Stromal cell of bone marrow (primary cell): ENCODE data around the gene LIFR.
"Not testable (repeated sequence)": the region's sequence is repeated elsewhere in the genome, so short reads cannot be mapped to it uniquely, and the experiment has no call there.

Experiments used
- DNase-seq: peaks from one replicate; pipeline ENCODE4 v3.0.0-alpha.2; 2012; ENCODE audit warnings: low read depth

Gene LIFR

DNA sequence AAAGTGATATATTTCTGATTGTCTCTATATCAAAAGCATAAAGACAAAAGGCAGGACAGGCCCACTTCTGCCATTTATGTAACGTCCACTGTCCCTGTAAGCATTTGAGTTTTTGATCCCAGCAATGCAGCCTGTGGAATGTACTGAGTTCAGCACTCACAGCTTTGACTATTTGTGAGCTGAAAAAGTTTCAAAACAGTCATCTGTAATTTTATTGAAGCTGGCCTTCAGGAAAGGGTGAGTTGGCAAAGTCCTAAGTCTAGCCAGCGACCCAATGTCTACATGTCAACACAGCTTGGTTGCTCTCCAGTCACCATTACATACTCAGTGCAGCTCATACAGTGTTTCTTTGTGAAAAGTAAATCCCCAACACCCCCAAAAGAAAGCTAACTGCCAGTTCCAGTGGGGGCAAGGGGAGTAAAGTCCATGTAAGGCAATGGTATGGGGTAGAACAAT lies 9.7 kb downstream of the LIFR start:
- DNase-seq: peak; percentile 19

DNA sequence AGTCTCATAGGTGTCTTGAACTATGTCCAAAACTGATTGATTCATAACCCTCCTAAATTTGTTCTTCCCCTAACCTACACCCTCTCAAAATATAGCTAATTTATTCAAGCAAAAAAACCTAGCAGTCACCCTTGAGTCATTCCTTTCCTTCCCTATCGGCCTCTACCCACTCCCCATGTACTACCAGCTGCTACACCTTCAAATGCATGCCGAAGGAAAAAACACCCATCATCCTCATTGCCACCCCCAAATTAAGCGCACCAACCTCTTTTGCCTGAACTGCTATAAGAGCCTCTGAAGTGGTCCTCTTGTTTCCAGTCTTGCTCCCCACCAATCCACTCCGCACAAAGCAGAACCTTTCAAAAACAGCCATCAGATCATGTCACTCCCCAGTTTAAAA lies 12.6 kb downstream of the LIFR start:
- no peak for DNase-seq

DNA sequence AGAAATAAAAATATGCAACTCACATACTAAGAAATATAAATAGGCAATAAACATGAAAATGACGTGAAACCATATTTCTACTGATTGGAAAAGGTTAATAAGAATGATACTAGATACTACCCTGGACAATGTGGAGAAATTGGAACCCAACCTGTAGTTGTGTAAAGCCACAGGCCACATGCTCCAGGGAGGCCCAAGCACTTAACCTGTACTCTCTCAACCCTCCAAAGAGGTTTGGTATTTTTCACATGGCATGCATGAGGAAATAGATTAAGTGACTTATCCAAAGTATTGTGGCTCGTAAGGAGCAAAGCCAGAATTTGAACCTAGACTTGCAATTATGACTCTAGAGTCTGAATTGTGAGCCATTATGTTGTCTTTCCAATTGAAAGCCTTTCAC lies 13.4 kb downstream of the LIFR start:
- no peak for DNase-seq

DNA sequence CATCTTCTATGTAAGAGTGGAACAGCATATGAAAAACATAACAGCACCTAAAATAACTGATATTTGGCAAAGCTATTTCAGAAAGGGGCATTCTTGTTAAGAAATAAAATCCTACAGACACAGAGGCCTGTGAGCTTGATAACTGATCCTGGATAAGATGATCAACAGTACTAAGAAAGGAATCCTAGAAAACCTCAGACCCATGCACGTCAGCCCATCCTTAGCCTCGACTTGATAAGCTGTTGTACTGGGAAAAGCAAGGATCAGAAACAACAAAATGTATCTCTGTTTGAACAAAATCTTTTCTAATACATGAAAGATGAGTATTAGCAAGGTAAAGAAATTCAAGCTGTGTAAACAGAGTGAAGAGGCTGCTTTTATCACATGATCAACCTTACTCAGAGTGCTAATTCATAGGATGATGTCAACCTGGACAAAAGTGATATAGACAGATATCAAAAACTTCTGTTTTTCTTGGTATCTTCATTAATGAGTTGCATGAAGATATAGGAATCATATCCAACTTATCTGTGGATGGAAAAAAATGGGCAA lies 15.2 kb downstream of the LIFR start:
- DNase-seq: no peak

DNA sequence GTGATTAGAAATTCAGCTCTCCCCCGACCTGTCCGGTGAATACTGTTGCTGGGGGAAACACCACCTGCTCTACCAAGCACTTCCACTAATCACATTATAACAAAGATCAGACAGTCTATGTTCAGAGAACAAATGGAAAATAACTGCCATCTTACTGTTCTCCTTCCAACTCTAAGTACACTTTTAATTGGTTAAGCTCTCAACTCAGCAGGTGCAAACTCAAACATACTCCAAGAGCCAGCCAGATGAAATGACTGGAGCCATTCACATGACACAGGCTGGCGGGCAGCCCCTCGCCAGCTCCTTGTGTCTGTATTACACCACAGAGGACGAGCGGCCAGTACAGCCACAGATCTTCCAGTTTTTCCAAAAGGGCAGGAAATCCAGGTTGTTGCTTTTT lies 16.1 kb downstream of the LIFR start:
- no peak for DNase-seq

DNA sequence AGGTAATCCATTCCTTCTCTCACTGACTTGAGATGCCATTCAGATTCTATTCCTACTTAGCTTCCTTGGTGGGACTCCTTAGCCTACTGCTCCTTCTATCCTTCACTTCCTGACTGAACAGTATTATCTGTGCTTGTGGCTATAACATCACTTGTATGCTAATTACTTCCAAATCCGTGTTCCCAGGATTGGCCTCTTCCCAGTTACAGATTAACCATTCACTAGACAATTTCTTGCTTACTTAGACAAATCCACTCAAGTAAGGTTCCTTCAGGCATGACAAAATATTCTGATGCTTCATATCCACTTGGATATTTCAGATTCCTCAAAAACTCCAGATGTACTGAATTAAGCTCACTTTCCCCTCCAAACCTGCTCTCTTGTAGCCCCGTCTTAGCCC lies 18.3 kb downstream of the LIFR start:
- no peak for DNase-seq

DNA sequence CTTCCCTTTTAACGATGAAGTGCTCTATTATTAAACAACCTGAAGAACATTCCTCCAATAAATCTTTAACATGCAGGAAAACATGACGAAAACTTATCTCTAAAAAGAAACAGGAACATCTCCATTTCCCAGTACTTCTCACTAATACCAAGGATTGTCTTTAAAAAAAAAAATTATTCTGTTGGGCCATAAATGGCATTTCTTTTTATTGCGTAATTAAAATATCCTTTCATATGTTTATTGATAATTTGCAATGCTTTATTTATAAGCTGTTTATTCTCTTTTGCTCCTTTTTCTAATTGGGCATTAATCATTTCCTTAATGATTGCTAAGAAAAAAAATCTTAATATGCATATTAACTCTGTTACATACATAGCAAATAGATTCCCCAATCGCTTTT lies 18.9 kb downstream of the LIFR start:
- DNase-seq: no peak

DNA sequence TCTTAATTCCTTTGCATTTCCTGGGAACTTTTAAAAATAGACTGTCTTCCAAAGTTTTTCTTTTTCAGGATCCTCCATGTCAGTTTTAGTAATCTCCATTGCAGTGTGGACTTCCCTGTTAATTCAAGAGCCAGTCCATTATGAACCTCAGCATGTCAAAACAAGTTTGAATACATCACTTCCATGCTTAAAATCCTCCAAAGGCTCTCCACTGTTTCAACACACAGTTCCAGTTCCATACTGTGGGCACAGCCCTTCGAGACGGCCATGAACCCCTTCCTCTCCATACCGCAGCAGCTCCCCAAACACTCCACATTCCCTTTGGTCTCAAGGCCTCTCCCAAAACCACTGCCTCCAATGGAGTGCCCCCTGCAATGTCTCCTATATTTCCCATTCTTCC lies 19.5 kb downstream of the LIFR start:
- no peak for DNase-seq

DNA sequence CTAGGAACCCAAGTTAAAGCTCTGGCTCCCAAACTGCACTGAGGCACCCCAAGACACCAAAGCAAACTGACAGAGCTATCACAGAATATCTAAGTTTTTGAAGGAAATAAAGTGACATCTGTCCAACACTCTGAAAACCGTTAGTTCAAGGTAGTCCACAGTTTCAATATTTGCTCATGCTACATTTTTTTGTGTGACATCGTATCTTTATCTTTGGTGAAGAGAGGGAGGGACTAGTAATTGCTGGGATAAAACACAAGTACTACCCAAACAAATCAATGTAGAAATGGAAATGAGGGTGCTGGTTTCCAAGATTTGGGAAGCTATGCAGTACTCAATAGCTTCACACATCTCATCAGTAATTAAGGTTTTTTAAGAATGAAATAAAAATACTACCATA lies 20.6 kb downstream of the LIFR start:
- DNase-seq: no peak

DNA sequence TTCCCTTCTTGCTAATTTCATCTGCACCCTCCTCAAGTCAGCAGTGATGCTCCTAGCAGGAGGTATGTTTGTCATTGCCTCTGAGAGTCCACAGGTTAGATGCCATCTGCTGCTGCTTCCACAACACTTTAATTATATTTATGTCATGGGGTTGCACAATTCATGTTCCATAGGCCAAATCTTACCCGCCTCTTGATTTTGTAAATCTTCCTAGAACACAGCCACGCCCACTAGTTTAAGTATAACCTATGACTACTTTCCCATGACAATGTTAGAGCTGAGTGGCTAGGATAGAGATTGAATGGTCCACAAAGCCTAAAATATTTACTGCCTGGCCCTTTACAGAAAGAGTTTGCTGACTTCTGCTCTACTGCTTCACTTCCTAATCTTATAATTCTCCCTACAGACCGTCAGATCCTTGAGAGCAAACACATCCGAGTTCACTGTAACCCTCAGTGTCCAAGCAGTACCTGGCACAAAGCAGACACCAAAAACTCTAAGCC lies 21.1 kb downstream of the LIFR start:
- DNase-seq: no peak

DNA sequence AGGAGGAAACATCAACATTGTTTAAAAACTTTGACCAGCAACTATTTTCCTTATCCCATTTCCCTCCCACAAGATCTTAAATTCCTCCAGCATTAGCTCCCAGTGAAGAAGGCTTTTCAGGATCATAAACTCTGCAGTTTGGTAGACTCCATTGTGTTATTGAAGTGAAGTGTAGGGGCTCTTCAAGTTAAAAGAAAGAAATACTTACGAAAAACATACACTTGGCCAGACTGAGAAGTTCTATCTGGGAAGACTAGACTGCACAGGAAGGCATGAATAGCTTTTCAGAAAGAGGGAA lies 22.3 kb downstream of the LIFR start:
- DNase-seq: no peak

DNA sequence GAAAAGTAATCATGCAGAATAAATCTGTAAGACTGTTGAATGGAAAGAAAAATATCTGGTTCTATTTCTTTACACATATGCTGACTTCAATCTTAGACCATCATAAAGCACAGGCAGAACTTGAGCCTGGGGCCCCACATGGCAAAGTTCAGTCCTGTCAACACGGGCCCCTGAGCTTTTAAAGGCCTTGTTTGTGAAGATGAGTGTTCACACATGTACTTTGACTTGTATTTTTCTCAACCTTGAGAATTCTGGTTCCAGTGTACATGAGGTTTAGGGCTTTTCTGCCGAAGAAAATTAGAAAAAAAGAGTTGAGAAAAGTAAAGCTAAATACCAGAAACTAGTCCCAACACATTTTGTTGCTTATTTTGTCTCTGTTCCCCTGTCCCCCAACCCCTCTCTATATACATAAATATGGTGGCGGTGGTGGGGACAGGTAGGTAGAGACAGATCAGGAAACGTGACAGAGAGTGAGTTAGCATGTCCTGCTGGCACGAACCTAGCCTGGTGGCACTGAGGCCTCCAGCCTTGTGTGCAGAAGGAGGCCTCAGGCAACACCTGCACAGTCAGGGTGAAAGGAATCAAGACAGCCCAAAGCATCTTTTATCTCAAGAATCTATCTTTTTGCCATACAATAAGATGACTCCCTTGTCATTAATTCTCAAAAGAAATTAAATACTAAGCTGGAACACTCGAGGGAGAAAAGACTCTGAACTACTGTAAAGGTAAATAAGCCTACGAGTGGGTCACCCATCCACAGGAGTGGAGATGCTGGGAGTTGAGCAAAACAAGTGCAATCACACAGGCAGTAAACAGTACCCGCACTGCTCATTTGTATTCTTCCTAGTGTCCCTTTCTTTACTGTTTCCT lies 22.9 kb downstream of the LIFR start:
- DNase-seq: no peak

DNA sequence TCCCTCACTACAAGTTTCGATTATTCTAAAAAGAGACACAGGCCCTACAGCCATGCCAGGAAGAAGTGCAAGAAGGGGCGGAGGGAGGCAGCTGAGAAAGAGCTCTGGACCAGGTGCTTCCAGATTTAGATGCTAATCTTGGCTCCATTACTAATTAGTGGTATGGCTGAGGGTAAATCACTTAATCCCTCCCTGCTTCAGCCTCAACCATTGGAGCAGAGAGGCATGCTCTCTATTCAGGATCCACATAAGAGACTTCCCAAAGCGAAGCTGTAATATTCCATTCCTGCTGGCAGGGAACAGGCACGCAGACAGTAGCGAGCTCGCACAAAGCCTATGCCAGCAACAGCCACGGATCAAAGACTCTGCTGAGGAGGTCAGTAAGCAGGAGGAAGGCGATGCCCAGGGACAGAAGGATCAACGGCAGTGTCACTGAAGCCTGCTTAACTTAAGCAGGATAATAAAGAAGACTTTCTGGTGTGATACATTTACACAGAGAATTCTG lies 24.2 kb downstream of the LIFR start:
- DNase-seq: no peak

DNA sequence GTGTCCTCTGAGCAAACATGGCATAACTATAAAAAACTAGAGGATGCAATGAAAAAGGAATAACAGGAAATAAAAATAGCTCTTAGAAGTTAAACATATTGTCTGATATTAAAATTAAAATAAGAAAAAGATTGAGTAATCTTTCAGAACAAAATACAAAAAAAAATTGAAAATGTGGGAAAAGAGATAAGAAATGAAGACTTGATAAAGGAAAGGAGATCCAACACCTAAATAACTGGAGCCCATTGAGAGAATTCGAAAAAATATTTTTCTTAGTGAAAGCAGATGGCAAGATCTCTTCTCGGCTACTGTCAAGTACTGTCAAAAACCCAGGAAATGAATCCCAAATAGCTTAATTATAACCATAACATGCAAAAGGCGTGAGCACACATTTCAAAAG lies 24.9 kb downstream of the LIFR start:
- no peak for DNase-seq

DNA sequence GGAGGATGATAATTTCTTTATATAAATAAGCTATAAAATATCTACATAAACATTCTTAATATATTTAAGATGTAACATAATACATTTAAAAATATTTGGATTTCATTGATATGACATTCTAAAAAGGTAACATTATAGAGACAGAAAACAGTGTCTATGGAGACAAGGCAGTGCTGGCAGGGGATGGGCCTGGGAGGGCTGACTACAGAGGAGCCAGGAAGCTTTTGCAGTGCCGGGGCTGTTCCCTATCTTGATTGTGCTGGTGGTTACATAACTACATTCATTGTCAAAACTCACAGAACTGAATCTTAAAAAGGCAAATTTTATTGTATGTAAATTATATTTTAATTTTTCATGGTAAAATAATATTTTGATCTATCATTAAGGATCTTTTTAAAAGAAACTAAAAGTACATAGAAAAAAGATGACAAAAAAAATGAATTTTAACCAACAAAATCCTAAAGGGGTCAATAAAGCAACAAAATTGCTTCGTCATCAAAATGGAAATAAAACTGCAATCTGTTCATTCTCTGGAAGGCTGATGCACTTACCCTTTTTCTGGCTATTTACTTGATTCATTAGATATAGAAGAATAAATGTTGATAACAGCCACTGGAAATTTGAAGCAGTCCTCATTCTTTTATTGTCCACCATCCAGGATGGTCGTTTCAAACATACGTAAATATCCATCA lies 26.3 kb downstream of the LIFR start:
- no peak for DNase-seq

DNA sequence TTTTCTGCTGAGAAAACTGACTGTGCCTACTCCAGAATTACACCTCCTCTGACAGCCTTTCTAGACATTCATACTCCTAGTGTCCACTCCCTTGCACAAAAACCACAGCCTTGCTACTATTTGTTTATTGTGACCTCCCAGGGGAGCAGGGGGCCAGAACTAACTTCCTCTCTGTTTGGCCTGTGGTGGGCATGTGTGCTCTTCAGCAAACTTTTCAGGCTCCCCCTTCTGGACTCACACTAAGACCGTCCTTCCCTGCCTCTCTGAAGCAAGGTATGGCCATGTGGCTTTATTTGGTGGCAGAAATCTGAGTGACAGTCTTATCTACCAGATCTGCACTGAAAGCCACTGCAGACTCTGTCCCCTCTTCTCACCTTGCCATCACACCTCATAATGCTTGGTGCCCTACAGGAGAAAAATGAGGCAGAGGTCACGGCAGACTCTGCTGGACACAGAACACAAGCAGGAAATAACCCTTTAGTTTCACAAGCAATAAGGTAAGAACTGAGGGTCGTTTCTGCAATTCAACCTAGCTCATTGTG lies 28.2 kb downstream of the LIFR start:
- no peak for DNase-seq

DNA sequence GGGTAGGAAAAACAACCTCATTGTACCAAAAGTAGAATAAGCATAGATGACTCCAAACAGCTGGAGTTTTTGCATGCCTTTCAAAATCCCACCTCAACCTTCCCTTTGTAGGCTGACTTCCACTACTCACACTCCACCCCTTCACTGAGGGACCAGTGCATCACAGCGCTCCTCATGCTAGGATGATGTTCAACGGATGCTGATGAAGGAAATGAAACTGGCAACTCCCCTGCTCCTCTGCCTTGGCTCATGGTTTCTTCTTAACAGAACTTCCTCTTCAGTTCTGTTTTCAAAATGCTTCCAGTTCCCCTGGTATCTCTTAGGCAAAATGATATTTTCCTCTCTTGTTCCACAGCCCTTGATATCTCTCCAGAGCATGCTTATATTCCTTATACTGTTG lies 29.0 kb downstream of the LIFR start:
- no peak for DNase-seq

DNA sequence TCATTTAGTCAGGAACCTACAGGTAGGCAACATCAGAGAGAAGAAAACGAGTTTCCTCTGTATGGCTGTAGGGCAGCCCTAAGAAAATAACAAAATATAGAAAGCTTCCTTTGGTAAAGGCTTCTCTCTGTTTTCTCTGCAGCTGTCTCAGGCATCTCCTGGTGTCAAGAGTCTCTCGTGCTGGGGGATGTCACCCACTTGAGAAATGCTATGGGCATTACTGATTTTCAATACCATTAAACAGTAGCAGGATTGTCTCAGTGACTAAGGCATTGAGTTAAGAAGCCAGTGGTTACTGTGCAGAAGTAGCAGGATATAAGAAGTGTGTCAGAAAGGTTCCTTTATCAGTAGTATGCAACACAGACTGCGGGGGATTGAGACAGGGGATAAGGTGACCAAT lies 32.4 kb downstream of the LIFR start:
- no peak for DNase-seq

DNA sequence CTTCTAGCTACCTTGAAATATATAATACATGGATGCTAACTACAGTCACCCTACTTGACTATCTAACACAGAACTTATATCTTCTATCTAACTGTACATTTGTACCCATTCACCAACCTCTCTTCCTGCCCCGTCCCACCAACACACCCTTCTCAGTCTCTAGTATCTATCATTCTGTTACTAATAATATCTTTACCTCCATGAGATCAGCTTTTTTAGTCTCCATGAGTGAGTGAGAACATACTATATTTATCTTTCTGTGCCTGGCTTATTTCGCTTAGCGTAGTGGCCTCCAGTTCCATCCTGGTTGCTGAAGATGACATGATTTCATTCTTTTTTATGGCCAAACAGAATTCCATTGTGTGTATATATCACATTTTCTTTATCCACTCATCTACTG lies 37.0 kb downstream of the LIFR start:
- no peak for DNase-seq

DNA sequence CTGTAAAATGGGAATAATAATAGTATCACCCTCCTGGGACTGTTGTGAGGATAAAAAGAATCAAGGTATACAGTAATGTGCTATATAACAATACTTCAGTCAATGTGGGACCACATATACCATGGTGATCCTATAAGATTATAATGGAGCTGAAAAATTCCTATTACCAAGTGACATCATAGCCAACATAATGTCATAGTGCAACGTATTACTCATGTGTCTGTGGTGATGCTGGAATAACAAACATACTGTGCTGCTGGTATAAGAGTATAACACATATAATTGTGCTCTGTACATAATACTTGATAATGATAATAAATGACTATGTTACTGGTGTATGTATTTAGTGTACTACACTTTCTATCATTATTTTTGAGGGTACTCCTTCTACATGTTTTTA lies 38.1 kb downstream of the LIFR start:
- DNase-seq: no peak

DNA sequence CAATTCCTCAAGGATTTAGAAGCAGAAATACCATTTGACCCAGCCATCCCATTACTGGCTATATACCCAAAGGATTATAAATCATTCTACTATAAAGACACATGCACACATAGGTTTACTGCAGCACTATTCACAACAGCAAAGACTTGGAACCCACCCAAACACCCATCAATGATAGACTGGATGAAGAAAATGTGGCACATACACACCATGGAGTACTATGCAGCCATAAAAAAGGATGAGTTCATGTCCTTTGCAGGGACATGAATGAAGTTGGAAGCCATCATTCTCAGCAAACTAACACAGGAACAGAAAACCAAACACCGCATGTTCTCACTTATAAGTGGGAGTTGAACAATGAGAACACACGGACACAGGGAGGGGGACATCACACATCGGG lies 39.8 kb downstream of the LIFR start:
- DNase-seq: not testable (repeated sequence)

DNA sequence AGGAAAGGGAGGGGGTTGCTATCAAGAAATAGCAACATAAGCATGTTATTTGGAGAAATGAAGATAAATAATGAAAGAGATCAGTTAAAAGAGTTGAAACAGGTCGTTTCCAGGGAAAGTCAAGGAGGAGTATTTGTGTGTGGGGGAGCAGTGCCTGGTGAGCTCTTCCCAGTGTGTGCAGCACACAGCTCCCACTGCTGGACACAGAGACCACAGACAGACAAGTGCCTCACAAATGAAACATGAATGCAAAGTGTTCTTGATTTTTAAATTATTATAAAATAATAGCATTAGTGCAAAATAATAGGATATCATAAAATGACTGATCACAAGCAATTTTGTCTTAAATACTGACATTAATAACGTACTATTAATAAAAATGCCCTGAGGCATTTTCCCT lies 40.8 kb downstream of the LIFR start:
- DNase-seq: no peak

DNA sequence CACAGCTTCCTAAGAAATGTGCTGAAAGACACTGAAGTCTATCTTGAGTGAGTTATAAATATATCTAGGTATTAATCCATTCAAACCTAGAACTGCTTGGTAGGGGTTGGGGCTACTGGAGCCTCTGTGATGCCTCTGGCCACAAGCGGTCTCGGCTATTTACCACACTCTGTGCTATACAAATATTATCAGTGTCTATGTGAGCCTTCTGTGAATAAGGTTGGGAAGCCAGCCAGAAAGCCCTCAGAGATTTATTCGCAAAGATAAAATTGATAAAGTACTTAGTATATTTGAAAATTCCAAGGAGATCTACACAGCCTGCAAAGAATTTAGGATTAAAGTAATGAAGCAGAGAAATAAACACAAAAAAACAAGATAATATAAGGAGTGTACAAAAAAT lies 41.4 kb downstream of the LIFR start:
- DNase-seq: no peak
